NT2/D1 (cell line): Measurements from ENCODE around the gene SYAP1.

Experiments
- YY1 ChIP-seq: IDR thresholded peaks from 2 replicates; pipeline ENCODE4 v1.6.1; 2011; ENCODE audit not compliant: insufficient read length, insufficient read depth
- ZNF274 ChIP-seq: IDR thresholded peaks from 2 replicates; pipeline ENCODE4 v1.6.1; 2011; ENCODE audit warnings: mild to moderate bottlenecking, low read depth, low read length

GRCh38 chrX:16739574-16739973 is 20.2 kb downstream of the SYAP1 start:
- no peak for TF ChIP-seq YY1
- no peak for TF ChIP-seq ZNF274
